ENCODE data around the gene FYN. TPM values are rescaled to one million over a fixed set of nuclear protein-coding genes. Genes with fewer than 3 reads are reported as not detected.

Gene FYN
- total RNA-seq, 4 donors from 2014 or later: 143 to 219 (median 165) TPM

DNA sequence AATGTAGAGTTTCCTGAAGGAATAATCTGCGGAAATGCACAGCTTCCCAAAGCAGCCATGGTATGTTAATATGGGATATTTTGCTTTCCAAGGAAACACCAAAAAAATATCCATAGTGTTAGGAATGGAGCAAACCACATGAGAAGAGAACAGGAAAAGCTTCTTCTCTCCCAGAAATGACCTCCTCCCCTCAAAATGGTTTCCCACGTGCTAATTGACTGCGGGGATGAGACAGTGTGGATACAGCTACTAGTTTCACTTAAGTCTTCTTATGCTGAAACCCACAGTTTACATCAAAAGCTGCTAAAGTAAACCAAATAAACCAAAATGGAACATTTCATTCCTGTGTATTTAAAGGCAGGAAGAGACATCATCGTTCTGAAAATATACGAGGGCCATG is 69.4 kb downstream of the FYN start:
- peak overlapping the region in 3 of 4 donors; percentile 70 to 94 (median 87) for H3K27ac ChIP-seq
- no peaks in the 10 kb centered on the region for H3K36me3 ChIP-seq
- 59 to 65% methylated on average over 5 of the region's 5 CpGs for WGBS, 2 donors
- no peak for TF ChIP-seq POLR2A (IDR thresholded peaks at IDR 0.05)
- TF ChIP-seq EP300 (IDR thresholded peaks at IDR 0.05): no peak
- TF ChIP-seq, protein P1, sequence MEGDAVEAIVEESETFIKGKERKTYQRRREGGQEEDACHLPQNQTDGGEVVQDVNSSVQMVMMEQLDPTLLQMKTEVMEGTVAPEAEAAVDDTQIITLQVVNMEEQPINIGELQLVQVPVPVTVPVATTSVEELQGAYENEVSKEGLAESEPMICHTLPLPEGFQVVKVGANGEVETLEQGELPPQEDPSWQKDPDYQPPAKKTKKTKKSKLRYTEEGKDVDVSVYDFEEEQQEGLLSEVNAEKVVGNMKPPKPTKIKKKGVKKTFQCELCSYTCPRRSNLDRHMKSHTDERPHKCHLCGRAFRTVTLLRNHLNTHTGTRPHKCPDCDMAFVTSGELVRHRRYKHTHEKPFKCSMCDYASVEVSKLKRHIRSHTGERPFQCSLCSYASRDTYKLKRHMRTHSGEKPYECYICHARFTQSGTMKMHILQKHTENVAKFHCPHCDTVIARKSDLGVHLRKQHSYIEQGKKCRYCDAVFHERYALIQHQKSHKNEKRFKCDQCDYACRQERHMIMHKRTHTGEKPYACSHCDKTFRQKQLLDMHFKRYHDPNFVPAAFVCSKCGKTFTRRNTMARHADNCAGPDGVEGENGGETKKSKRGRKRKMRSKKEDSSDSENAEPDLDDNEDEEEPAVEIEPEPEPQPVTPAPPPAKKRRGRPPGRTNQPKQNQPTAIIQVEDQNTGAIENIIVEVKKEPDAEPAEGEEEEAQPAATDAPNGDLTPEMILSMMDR (IDR thresholded peaks at IDR 0.05): no peak
- H3K27me3 ChIP-seq: no peaks in the 10 kb centered on the region
- no peak overlapping the region for H3K4me3 ChIP-seq
- H3K4me1 ChIP-seq: peaks cover 0 to 90% (median 39%) of the 10 kb centered on the region in 4 donors
- H3K9me3 ChIP-seq: no peaks in the 10 kb centered on the region
- DNase-seq (ENCODE audit: low spot score in 2 of 2): no peak

DNA sequence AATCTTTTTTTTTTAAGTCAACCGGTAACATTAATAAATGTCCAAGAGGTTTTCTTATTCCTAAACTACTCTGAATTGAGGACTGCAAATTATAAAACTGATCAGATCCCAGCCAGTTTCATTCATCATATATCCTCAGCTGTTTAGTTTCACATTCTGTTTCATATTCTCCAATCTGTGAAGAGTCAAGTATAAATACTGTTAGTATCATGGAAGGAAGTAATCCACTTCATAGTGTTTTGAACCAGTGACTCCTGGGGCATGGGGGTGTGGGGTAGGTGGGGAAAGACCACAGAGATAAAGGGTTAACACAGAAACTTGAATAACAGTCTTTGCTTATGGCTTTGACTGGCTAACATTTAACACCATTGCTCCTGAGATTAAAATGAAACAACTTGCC is 69.9 kb downstream of the FYN start:
- Histone ChIP-seq H3K4me3 (no peak overlapping the region), H3K36me3 (no peaks in the 10 kb centered on the region), H3K27me3 (no peaks in the 10 kb centered on the region), H3K9me3 (no peaks in the 10 kb centered on the region), H3K27ac (peak overlapping the region in 3 of 4 donors; percentile 70 to 94 (median 87)), H3K4me1 (peaks cover 0 to 92% (median 39%) of the 10 kb centered on the region in 4 donors)
- no peak for DNase-seq (ENCODE audit: low spot score in 2 of 2)
- TF ChIP-seq POLR2A (IDR thresholded peaks at IDR 0.05) (no peak), EP300 (IDR thresholded peaks at IDR 0.05) (no peak)
- TF ChIP-seq, protein P1 (IDR thresholded peaks at IDR 0.05): no peak
- 65 to 73% methylated on average over 1 of the region's 1 CpG for WGBS, 2 donors

DNA sequence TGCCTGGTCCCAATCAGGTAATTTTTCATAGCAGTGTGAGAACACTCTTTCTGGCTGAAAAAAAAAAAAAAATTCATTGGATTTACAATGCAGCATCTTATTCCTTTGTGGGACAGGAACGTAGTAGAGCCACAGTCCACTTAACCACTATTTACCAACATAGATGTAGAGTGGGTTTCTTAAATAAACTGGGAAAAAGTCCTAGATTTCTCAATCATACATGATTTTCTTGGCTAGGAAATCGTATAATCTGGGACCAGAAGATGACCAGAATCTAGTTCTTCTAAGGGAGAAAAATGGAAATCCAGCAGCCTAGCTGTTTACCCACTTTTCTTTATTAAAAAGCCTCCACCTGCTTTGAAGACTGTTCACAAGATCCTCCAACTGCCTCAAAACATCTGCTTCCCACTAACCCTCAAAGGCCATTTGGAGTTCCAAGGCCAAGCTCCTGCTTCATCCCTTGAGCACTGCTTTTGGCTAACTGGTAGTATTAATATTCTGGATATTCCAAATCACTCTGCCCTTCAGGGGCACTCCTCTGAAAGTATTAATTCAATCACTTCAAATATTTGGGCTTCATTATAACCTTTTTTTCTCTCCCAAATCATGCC is 70.4 kb downstream of the FYN start:
- H3K36me3 ChIP-seq: no peaks in the 10 kb centered on the region
- H3K27me3 ChIP-seq: no peaks in the 10 kb centered on the region
- peaks cover 0 to 92% (median 37%) of the 10 kb centered on the region in 4 donors for H3K4me1 ChIP-seq
- TF ChIP-seq, protein P1 (IDR thresholded peaks at IDR 0.05): no peak
- TF ChIP-seq EP300 (IDR thresholded peaks at IDR 0.05): no peak
- TF ChIP-seq POLR2A (IDR thresholded peaks at IDR 0.05): no peak
- peak overlapping the region in 3 of 4 donors; percentile 70 to 94 (median 87) for H3K27ac ChIP-seq
- no peaks in the 10 kb centered on the region for H3K9me3 ChIP-seq
- H3K4me3 ChIP-seq: no peak overlapping the region
- WGBS, 2 donors: 40 to 66% methylated on average over 2 of the region's 2 CpGs
- DNase-seq (ENCODE audit: low spot score in 2 of 2): no peak

DNA sequence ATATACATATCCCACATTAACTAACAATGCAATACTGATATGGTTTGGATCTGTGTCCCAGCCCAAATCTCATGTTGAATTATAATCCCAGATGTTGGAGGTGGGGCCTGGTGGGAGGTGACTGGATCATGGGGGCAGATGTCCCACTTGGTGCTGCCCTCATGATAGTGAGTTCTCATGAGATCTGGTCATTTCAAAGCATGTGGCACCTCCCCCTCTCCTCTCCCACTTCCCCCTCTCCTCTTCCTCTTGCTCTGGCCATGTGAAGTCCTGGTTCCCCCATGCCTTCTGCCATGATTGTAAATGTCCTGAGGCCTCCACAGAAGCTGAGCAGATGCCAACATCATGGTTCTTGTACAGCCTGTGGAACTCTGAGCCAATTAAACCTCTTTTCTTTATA is 71.2 kb downstream of the FYN start:
- Histone ChIP-seq H3K27ac (no peak overlapping the region), H3K4me1 (peaks cover 0 to 86% (median 33%) of the 10 kb centered on the region in 4 donors), H3K27me3 (no peaks in the 10 kb centered on the region), H3K36me3 (no peaks in the 10 kb centered on the region), H3K4me3 (no peak overlapping the region), H3K9me3 (no peaks in the 10 kb centered on the region)
- DNase-seq (ENCODE audit: low spot score in 2 of 2): no peak
- TF ChIP-seq EP300 (IDR thresholded peaks at IDR 0.05): no peak
- TF ChIP-seq, protein P1 (IDR thresholded peaks at IDR 0.05): no peak
- no peak for TF ChIP-seq POLR2A (IDR thresholded peaks at IDR 0.05)

DNA sequence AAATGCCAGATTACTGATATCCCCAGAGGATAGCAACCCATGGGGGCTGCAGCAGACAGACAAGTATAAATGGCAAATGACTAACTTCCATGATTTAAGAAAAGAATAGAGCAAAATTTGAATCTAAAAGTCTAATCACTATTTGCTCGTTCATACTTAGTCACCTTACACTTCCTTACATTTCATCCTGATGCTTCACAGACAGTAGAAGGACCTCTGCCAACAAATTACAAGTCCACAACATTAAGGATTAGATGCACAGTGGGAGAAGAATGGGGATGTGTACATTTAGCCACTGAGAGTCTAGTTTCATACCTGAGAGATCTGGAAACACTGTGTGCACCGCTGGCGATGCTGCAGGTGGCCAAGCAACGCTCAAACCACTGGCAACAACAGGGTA is 72.4 kb downstream of the FYN start:
- no peaks in the 10 kb centered on the region for H3K27me3 ChIP-seq
- no peaks in the 10 kb centered on the region for H3K9me3 ChIP-seq
- peak overlapping the region in 1 of 4 donors; percentile 33 for H3K27ac ChIP-seq
- H3K4me1 ChIP-seq: peaks cover 0 to 74% (median 24%) of the 10 kb centered on the region in 4 donors
- no peak for DNase-seq (ENCODE audit: low spot score in 2 of 2)
- no peak overlapping the region for H3K4me3 ChIP-seq
- TF ChIP-seq POLR2A (IDR thresholded peaks at IDR 0.05): no peak
- TF ChIP-seq, protein P1 (IDR thresholded peaks at IDR 0.05): no peak
- TF ChIP-seq EP300 (IDR thresholded peaks at IDR 0.05): no peak
- no peaks in the 10 kb centered on the region for H3K36me3 ChIP-seq
- 90 to 91% methylated on average over 4 of the region's 4 CpGs for WGBS, 2 donors

Data from tibial nerve (tissue), 4 donors.